ENCODE data around the gene CUL5.
A peak's percentile ranks its signal among the peaks of the same experiment; 100 is the strongest.

The CUL5 gene

GRCh38 chr11:108034952-108035351 is 26.3 kb downstream of the CUL5 start:
- H3K27ac Mint-ChIP-seq = no peak overlapping the region
- DNase-seq (ENCODE audit: low spot score) = no peak
- no peaks in the 10 kb centered on the region for H3K27me3 Mint-ChIP-seq (ENCODE audit: low read depth)
- H3K36me3 Mint-ChIP-seq (ENCODE audit: low read depth) = peaks cover 38% of the 10 kb centered on the region
- H3K4me1 Mint-ChIP-seq (ENCODE audit: low read depth) = peaks cover 5% of the 10 kb centered on the region
- H3K4me3 Mint-ChIP-seq = no peak overlapping the region
- H3K9me3 Mint-ChIP-seq = peaks cover 8% of the 10 kb centered on the region

- Mint-ChIP-seq H3K27ac (no peak overlapping the region), H3K9me3 (peaks cover 7% of the 10 kb centered on the region), H3K36me3 (ENCODE audit: low read depth) (peaks cover 35% of the 10 kb centered on the region), H3K27me3 (ENCODE audit: low read depth) (no peaks in the 10 kb centered on the region), H3K4me1 (ENCODE audit: low read depth) (peaks cover 5% of the 10 kb centered on the region), H3K4me3 (no peak overlapping the region)
- no peak for DNase-seq (ENCODE audit: low spot score)
These were observed 27.0 kb downstream of the CUL5 start for GRCh38 chr11:108035690-108036089.

- peaks cover 24% of the 10 kb centered on the region for H3K36me3 Mint-ChIP-seq (ENCODE audit: low read depth)
These were observed 28.5 kb downstream of the CUL5 start for GRCh38 chr11:108037211-108037610.

DNA sequence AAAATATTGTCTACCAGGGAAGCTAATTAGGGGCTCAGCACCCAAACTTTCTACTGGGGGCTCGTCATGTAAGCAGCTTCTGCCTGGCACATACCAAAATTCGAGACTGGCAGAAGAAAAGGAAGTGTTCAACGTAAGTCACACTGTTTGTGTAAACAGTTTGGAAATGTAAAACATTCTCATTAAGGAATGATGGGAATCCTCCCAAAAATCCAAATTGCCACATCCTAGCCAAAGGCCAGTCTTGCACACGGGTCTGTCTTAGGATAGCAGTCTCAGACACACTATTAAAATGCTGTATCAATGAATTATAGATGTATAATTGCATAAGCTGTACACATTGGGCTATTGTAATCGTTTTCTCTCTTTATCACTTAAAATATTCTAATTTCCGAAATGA is 28.9 kb downstream of the CUL5 start:
- no peak for DNase-seq (ENCODE audit: low spot score)
- peaks cover 3% of the 10 kb centered on the region for H3K4me1 Mint-ChIP-seq (ENCODE audit: low read depth)
- no peak overlapping the region for H3K4me3 Mint-ChIP-seq
- H3K36me3 Mint-ChIP-seq (ENCODE audit: low read depth) = peaks cover 23% of the 10 kb centered on the region
- H3K27ac Mint-ChIP-seq = no peak overlapping the region
- H3K27me3 Mint-ChIP-seq (ENCODE audit: low read depth) = no peaks in the 10 kb centered on the region
- H3K9me3 Mint-ChIP-seq = no peaks in the 10 kb centered on the region

More at GRCh38 chr11:108037211-108037610, 28.5 kb downstream of the CUL5 start:
- Mint-ChIP-seq H3K27me3 (ENCODE audit: low read depth) (no peaks in the 10 kb centered on the region), H3K4me1 (ENCODE audit: low read depth) (peaks cover 5% of the 10 kb centered on the region), H3K4me3 (no peak overlapping the region), H3K9me3 (no peaks in the 10 kb centered on the region), H3K27ac (no peak overlapping the region)
- DNase-seq (ENCODE audit: low spot score) = no peak

- Mint-ChIP-seq H3K27me3 (ENCODE audit: low read depth) (no peaks in the 10 kb centered on the region), H3K27ac (no peak overlapping the region), H3K4me3 (no peak overlapping the region), H3K36me3 (ENCODE audit: low read depth) (peaks cover 20% of the 10 kb centered on the region), H3K4me1 (ENCODE audit: low read depth) (peaks cover 2% of the 10 kb centered on the region), H3K9me3 (no peaks in the 10 kb centered on the region)
- no peak for DNase-seq (ENCODE audit: low spot score)
These were observed 39.6 kb downstream of the CUL5 start for GRCh38 chr11:108048269-108048668.

- no peaks in the 10 kb centered on the region for H3K9me3 Mint-ChIP-seq
- no peak overlapping the region for H3K4me3 Mint-ChIP-seq
- DNase-seq (ENCODE audit: low spot score) = no peak
- peaks cover 3% of the 10 kb centered on the region for H3K4me1 Mint-ChIP-seq (ENCODE audit: low read depth)
- no peaks in the 10 kb centered on the region for H3K27me3 Mint-ChIP-seq (ENCODE audit: low read depth)
- no peak overlapping the region for H3K27ac Mint-ChIP-seq
- H3K36me3 Mint-ChIP-seq (ENCODE audit: low read depth) = peaks cover 41% of the 10 kb centered on the region
These were observed 53.6 kb downstream of the CUL5 start for GRCh38 chr11:108062336-108062735.

DNA sequence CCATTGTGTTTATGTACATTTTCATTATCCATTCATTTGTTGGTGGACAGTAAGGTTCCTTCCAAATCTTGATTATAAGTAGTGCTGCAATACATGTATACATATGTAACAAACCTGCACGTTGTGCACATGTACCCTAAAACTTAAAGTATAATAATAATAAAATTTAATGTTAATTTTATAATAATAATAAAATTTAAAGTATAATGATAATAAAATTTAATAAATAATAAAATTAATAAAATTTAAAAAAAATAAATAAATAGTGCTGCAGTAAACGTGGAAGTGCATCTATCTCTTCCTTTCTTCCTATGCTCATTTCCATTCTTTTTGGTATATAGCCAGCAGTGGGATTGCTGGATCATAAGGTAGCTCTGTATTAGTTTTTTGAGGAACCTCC is 54.7 kb downstream of the CUL5 start:
- no peaks in the 10 kb centered on the region for H3K27me3 Mint-ChIP-seq (ENCODE audit: low read depth)
- H3K9me3 Mint-ChIP-seq = no peaks in the 10 kb centered on the region
- no peak for DNase-seq (ENCODE audit: low spot score)
- peaks cover 3% of the 10 kb centered on the region for H3K4me1 Mint-ChIP-seq (ENCODE audit: low read depth)
- peaks cover 40% of the 10 kb centered on the region for H3K36me3 Mint-ChIP-seq (ENCODE audit: low read depth)
- no peak overlapping the region for H3K27ac Mint-ChIP-seq
- no peak overlapping the region for H3K4me3 Mint-ChIP-seq

GRCh38 chr11:108069947-108070346 is 61.2 kb downstream of the CUL5 start:
- Mint-ChIP-seq H3K36me3 (ENCODE audit: low read depth) (peaks cover 29% of the 10 kb centered on the region), H3K27ac (peak overlapping the region; percentile 65), H3K9me3 (no peaks in the 10 kb centered on the region), H3K27me3 (ENCODE audit: low read depth) (no peaks in the 10 kb centered on the region), H3K4me1 (ENCODE audit: low read depth) (peaks cover 17% of the 10 kb centered on the region), H3K4me3 (peak overlapping the region; percentile 26)
- no peak for DNase-seq (ENCODE audit: low spot score)

- Mint-ChIP-seq H3K36me3 (ENCODE audit: low read depth) (peaks cover 32% of the 10 kb centered on the region), H3K27ac (no peak overlapping the region)
- DNase-seq (ENCODE audit: low spot score) = no peak
These were observed 76.1 kb downstream of the CUL5 start for GRCh38 chr11:108084811-108085210.

DNA sequence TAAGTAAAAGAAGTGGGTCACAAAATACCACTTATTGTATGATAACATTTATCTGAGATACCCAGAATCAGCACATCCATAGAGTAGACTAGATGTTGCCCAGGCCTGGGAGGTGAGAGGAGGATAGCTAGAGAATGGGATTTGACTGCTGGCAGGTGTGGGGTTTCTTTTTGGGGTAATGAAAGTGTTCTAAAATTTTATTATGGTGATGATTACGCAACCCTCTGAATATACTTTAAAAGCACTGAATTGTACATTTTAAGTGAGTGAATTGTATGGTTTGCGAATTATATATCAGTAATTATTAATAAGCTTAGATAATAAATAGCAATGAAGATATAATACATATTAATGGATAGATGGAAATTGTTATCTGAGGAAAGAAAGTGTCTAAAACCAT is 77.0 kb downstream of the CUL5 start:
- H3K27ac Mint-ChIP-seq = no peak overlapping the region

More at GRCh38 chr11:108084811-108085210, 76.1 kb downstream of the CUL5 start:
- H3K9me3 Mint-ChIP-seq = no peaks in the 10 kb centered on the region
- no peak overlapping the region for H3K4me3 Mint-ChIP-seq
- no peaks in the 10 kb centered on the region for H3K27me3 Mint-ChIP-seq (ENCODE audit: low read depth)
- no peaks in the 10 kb centered on the region for H3K4me1 Mint-ChIP-seq (ENCODE audit: low read depth)

GRCh38 chr11:108092134-108092533 is 83.4 kb downstream of the CUL5 start:
- no peak overlapping the region for H3K27ac Mint-ChIP-seq
- DNase-seq (ENCODE audit: low spot score) = no peak
- H3K9me3 Mint-ChIP-seq = no peaks in the 10 kb centered on the region
- H3K4me1 Mint-ChIP-seq (ENCODE audit: low read depth) = no peaks in the 10 kb centered on the region
- H3K4me3 Mint-ChIP-seq = no peak overlapping the region
- peaks cover 21% of the 10 kb centered on the region for H3K36me3 Mint-ChIP-seq (ENCODE audit: low read depth)
- H3K27me3 Mint-ChIP-seq (ENCODE audit: low read depth) = no peaks in the 10 kb centered on the region

More for the DNA sequence above, 77.0 kb downstream of the CUL5 start:
- Mint-ChIP-seq H3K4me1 (ENCODE audit: low read depth) (no peaks in the 10 kb centered on the region), H3K9me3 (no peaks in the 10 kb centered on the region), H3K36me3 (ENCODE audit: low read depth) (peaks cover 29% of the 10 kb centered on the region), H3K27me3 (ENCODE audit: low read depth) (no peaks in the 10 kb centered on the region), H3K4me3 (no peak overlapping the region)
- DNase-seq (ENCODE audit: low spot score) = no peak

DNA sequence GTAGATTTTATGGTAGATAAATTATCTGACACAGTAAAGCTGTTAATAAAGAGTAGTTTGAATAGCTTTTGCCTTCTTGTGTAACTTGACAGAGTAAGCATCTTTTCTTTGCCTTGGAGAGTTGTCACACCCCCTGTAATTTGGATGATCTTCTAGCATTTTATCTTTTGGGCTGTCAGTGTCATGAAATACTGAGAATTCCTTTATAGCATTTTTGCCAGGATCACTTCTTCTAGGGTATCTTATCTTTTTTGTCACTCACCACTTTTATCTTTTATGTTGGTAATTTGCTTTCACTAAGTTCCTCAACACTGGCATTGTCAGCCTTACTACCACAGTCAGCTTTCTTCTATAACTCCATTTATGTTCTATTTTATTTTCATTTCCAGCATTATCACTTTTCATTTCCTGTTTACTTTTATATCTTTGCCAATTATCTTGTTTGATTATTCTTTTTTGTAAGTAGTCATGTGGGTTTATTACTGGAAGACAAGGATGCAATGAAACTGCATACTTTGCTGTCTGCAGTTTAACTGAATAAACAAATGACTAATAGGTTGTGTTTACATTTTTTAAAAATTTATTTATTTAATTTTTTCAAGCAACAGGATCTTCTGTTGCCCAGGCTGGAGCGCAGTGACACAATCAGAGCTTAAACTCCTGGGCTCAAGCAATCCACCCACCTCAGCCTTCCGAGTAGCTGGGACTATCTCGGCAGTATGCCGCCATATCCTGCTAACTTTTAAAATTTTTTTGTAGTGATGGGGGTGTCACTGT is 84.6 kb downstream of the CUL5 start:
- Mint-ChIP-seq H3K36me3 (ENCODE audit: low read depth) (peaks cover 25% of the 10 kb centered on the region), H3K27ac (no peak overlapping the region), H3K4me3 (no peak overlapping the region), H3K4me1 (ENCODE audit: low read depth) (no peaks in the 10 kb centered on the region), H3K27me3 (ENCODE audit: low read depth) (no peaks in the 10 kb centered on the region), H3K9me3 (no peaks in the 10 kb centered on the region)
- DNase-seq (ENCODE audit: low spot score) = no peak

- no peak for DNase-seq (ENCODE audit: low spot score)
- Mint-ChIP-seq H3K27me3 (ENCODE audit: low read depth) (no peaks in the 10 kb centered on the region), H3K27ac (no peak overlapping the region), H3K9me3 (no peaks in the 10 kb centered on the region), H3K4me3 (no peak overlapping the region), H3K36me3 (ENCODE audit: low read depth) (peaks cover 27% of the 10 kb centered on the region), H3K4me1 (ENCODE audit: low read depth) (no peaks in the 10 kb centered on the region)
These were observed 88.5 kb downstream of the CUL5 start for GRCh38 chr11:108097179-108097578.

GRCh38 chr11:108101090-108101775 is 92.5 kb downstream of the CUL5 start:
- Mint-ChIP-seq H3K27me3 (ENCODE audit: low read depth) (no peaks in the 10 kb centered on the region), H3K4me3 (no peak overlapping the region), H3K27ac (no peak overlapping the region), H3K36me3 (ENCODE audit: low read depth) (peaks cover 26% of the 10 kb centered on the region), H3K4me1 (ENCODE audit: low read depth) (no peaks in the 10 kb centered on the region), H3K9me3 (no peaks in the 10 kb centered on the region)
- no peak for DNase-seq (ENCODE audit: low spot score)
